Suprapubic skin (tissue), 4 donors: Measurements from ENCODE around the gene ANTXR1.

Experiments used
- CTCF ChIP-seq, 2 donors: fragments of 200-600 bp in 1 of 2; fragments of 450-650 bp in 1 of 2; sonication (generic) in 1 of 2; IDR thresholded peaks; one replicate each; pipeline ENCODE4 v1.5.1; 2016 to 2019; ENCODE audit warnings: antibody characterized with exemption in 2 of 2, mild to moderate bottlenecking in 1 of 2, moderate library complexity in 1 of 2
- EP300 ChIP-seq: sonication (generic); formaldehyde crosslinking; IDR thresholded peaks from one replicate; pipeline ENCODE4 v1.6.1; 2017; ENCODE audit warnings: antibody characterized with exemption
- POLR2A ChIP-seq, 2 donors: fragments of 450-650 bp; IDR thresholded peaks; one replicate each; pipeline ENCODE4 v1.6.1; 2017; ENCODE audit warnings: antibody characterized with exemption in 2 of 2, mild to moderate bottlenecking in 2 of 2, moderate library complexity in 2 of 2
- POLR2AphosphoS5 ChIP-seq, 3 donors: sonication (generic); formaldehyde crosslinking; IDR thresholded peaks; one replicate each; pipeline ENCODE4 v1.6.1; 2017; ENCODE audit warnings: antibody characterized with exemption in 3 of 3

GRCh38 chr2:69080071-69080470 lies 67.1 kb downstream of the ANTXR1 start:
- TF ChIP-seq CTCF (IDR thresholded peaks at IDR 0.05) (no peak), EP300 (no peak), POLR2AphosphoS5 (IDR thresholded peaks at IDR 0.05) (no peak), POLR2A (IDR thresholded peaks at IDR 0.05) (no peak)
